SK-N-SH treated with all-trans-retinoic acid at 6 μM for 48 hours (cell line): ENCODE results near the gene COL21A1.
A peak's percentile ranks its signal among the peaks of the same experiment; 100 is the strongest.

ENCODE experiments used
- ATAC-seq: fragments of 200-7000 bp; cut with Tn5 transposase; 3 replicates; pipeline ENCODE4 v1.9.1; 2020; ENCODE audit warnings: mild to moderate bottlenecking, moderate library complexity
- BACH2 ChIP-seq: fragments of 250-450 bp; sonication (Bioruptor Pico); IDR thresholded peaks from 2 replicates; pipeline ENCODE4 v1.9.0; 2021; ENCODE audit warnings: mild to moderate bottlenecking, borderline replicate concordance
- CSDC2 ChIP-seq: fragments of 250-450 bp; sonication (Bioruptor Pico); IDR thresholded peaks from 2 replicates; pipeline ENCODE4 v1.5.0; 2020; ENCODE audit warnings: mild to moderate bottlenecking, moderate library complexity
- ESRRG ChIP-seq: fragments of 250-450 bp; sonication (Bioruptor Pico); IDR thresholded peaks from 2 replicates; pipeline ENCODE4 v1.6.1; 2021; ENCODE audit warnings: mild to moderate bottlenecking
- ISL1 ChIP-seq: fragments of 250-450 bp; sonication (Bioruptor Pico); IDR thresholded peaks from 2 replicates; pipeline ENCODE4 v2.1.2; 2022; ENCODE audit warnings: mild to moderate bottlenecking, moderate library complexity
- OSR1 ChIP-seq: fragments of 250-450 bp; sonication (Bioruptor Pico); IDR thresholded peaks from 2 replicates; pipeline ENCODE4 v1.8.0; 2022; ENCODE audit warnings: moderate library complexity, mild to moderate bottlenecking, inconsistent platforms
- PPARA ChIP-seq: fragments of 250-450 bp; sonication (Bioruptor Pico); IDR thresholded peaks from 2 replicates; pipeline ENCODE4 v1.5.0; 2020; ENCODE audit warnings: mild to moderate bottlenecking, borderline replicate concordance
- RARB ChIP-seq: fragments of 250-450 bp; sonication (Bioruptor Pico); IDR thresholded peaks from 2 replicates; pipeline ENCODE4 v1.8.0; 2021; ENCODE audit warnings: mild to moderate bottlenecking, moderate library complexity
- TOX ChIP-seq: fragments of 250-450 bp; sonication (Bioruptor Pico); IDR thresholded peaks from 2 replicates; pipeline ENCODE4 v1.8.0; 2021; ENCODE audit warnings: mild to moderate bottlenecking, moderate library complexity, borderline replicate concordance
- ZC3H10 ChIP-seq: fragments of 250-450 bp; sonication (Bioruptor Pico); IDR thresholded peaks from 2 replicates; pipeline ENCODE4 v1.5.1; 2021; ENCODE audit warnings: mild to moderate bottlenecking, moderate library complexity
- ZFP3 ChIP-seq: fragments of 250-450 bp; sonication (Bioruptor Pico); IDR thresholded peaks from 2 replicates; pipeline ENCODE4 v1.5.0; 2020; ENCODE audit warnings: mild to moderate bottlenecking, moderate library complexity
- ZFP30 ChIP-seq: fragments of 450-650 bp; formaldehyde crosslinking; IDR thresholded peaks from 2 replicates; pipeline ENCODE4 v1.5.0; 2022; ENCODE audit warnings: mild to moderate bottlenecking, moderate library complexity
- ZNF70 ChIP-seq: fragments of 450-650 bp; formaldehyde crosslinking; IDR thresholded peaks from 2 replicates; pipeline ENCODE4 v1.5.0; 2020; ENCODE audit warnings: mild to moderate bottlenecking, moderate library complexity
- ZNF8 ChIP-seq: fragments of 450-650 bp; formaldehyde crosslinking; IDR thresholded peaks from 2 replicates; pipeline ENCODE4 v1.5.0; 2020; ENCODE audit warnings: mild to moderate bottlenecking, moderate library complexity
- TF ChIP-seq, protein P1 (sequence below): fragments of 250-450 bp; sonication (Bioruptor Pico); IDR thresholded peaks from 2 replicates; pipeline ENCODE4 v1.8.0; 2021; ENCODE audit warnings: low read depth, mild to moderate bottlenecking, moderate library complexity, borderline replicate concordance
- TF ChIP-seq, protein P2 (sequence below): fragments of 250-450 bp; sonication (Bioruptor Pico); IDR thresholded peaks from 2 replicates; pipeline ENCODE4 v1.5.0; 2020; ENCODE audit warnings: mild to moderate bottlenecking, moderate library complexity
- TF ChIP-seq, protein P3 (sequence below): fragments of 250-450 bp; sonication (Bioruptor Pico); IDR thresholded peaks from 2 replicates; pipeline ENCODE4 v1.8.0; 2020; ENCODE audit warnings: mild to moderate bottlenecking, moderate library complexity, borderline replicate concordance
- TF ChIP-seq, protein P4 (sequence below): fragments of 250-450 bp; sonication (Bioruptor Pico); IDR thresholded peaks from 2 replicates; pipeline ENCODE4 v1.5.1; 2021; ENCODE audit warnings: mild to moderate bottlenecking, moderate library complexity

The COL21A1 gene

DNA sequence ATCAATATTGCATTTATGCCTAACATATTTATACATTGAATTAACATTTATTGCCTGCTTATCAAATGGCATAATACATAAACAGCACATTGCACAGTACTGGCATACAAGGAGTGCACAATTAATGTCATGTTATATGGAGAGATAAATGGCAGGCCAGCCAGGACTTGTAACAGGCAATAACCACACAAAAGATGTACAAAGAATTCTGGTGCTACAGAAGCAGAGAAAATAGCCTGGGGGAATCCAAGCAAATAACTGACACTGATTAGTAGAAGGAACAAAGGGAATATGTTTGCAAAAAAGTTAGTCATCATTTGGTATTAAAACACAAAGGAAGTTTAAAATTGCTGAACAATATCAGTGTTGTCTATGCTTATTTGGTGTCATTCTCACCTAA, 27.3 kb downstream of the COL21A1 start (continued):
- TF ChIP-seq, protein P1, sequence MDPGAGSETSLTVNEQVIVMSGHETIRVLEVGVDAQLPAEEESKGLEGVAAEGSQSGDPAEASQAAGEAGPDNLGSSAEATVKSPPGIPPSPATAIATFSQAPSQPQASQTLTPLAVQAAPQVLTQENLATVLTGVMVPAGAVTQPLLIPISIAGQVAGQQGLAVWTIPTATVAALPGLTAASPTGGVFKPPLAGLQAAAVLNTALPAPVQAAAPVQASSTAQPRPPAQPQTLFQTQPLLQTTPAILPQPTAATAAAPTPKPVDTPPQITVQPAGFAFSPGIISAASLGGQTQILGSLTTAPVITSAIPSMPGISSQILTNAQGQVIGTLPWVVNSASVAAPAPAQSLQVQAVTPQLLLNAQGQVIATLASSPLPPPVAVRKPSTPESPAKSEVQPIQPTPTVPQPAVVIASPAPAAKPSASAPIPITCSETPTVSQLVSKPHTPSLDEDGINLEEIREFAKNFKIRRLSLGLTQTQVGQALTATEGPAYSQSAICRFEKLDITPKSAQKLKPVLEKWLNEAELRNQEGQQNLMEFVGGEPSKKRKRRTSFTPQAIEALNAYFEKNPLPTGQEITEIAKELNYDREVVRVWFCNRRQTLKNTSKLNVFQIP (CRISPR knock-in tag), result no peak
- no peak for TF ChIP-seq RARB
- TF ChIP-seq, protein P2, sequence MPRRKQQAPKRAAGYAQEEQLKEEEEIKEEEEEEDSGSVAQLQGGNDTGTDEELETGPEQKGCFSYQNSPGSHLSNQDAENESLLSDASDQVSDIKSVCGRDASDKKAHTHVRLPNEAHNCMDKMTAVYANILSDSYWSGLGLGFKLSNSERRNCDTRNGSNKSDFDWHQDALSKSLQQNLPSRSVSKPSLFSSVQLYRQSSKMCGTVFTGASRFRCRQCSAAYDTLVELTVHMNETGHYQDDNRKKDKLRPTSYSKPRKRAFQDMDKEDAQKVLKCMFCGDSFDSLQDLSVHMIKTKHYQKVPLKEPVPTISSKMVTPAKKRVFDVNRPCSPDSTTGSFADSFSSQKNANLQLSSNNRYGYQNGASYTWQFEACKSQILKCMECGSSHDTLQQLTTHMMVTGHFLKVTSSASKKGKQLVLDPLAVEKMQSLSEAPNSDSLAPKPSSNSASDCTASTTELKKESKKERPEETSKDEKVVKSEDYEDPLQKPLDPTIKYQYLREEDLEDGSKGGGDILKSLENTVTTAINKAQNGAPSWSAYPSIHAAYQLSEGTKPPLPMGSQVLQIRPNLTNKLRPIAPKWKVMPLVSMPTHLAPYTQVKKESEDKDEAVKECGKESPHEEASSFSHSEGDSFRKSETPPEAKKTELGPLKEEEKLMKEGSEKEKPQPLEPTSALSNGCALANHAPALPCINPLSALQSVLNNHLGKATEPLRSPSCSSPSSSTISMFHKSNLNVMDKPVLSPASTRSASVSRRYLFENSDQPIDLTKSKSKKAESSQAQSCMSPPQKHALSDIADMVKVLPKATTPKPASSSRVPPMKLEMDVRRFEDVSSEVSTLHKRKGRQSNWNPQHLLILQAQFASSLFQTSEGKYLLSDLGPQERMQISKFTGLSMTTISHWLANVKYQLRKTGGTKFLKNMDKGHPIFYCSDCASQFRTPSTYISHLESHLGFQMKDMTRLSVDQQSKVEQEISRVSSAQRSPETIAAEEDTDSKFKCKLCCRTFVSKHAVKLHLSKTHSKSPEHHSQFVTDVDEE, result no peak
- TF ChIP-seq ESRRG (CRISPR knock-in tag), result no peak
- TF ChIP-seq, protein P3, sequence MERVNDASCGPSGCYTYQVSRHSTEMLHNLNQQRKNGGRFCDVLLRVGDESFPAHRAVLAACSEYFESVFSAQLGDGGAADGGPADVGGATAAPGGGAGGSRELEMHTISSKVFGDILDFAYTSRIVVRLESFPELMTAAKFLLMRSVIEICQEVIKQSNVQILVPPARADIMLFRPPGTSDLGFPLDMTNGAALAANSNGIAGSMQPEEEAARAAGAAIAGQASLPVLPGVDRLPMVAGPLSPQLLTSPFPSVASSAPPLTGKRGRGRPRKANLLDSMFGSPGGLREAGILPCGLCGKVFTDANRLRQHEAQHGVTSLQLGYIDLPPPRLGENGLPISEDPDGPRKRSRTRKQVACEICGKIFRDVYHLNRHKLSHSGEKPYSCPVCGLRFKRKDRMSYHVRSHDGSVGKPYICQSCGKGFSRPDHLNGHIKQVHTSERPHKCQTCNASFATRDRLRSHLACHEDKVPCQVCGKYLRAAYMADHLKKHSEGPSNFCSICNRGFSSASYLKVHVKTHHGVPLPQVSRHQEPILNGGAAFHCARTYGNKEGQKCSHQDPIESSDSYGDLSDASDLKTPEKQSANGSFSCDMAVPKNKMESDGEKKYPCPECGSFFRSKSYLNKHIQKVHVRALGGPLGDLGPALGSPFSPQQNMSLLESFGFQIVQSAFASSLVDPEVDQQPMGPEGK (CRISPR knock-in tag), result no peak

DNA sequence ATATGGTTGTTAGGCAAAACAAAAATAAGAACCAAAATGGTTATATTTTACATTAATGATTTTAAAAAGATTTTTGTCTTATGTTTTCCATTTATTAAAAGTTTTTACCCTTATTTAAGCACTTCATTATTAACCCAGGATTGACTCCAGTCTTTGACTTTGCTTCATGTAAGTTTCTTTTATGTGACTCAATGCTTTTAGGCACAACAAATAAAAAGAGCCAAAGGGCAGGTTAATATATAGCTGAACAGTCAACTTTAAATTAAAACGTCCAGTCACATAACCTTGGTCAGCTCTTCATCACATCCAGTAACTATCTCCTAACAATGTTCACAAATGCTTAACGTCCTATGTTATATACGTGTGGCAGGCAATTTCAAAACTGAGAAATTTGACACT, 32.7 kb downstream of the COL21A1 start:
- no peak for ATAC-seq
- no peak for TF ChIP-seq ISL1 (CRISPR knock-in tag)
- TF ChIP-seq ZFP3 (CRISPR knock-in tag), result no peak
- TF ChIP-seq TOX (CRISPR knock-in tag), result no peak
- no peak for TF ChIP-seq ZNF70 (CRISPR knock-in tag)
- TF ChIP-seq BACH2 (CRISPR knock-in tag), result no peak
- no peak for TF ChIP-seq RARB
- TF ChIP-seq, protein P2, result no peak

DNA sequence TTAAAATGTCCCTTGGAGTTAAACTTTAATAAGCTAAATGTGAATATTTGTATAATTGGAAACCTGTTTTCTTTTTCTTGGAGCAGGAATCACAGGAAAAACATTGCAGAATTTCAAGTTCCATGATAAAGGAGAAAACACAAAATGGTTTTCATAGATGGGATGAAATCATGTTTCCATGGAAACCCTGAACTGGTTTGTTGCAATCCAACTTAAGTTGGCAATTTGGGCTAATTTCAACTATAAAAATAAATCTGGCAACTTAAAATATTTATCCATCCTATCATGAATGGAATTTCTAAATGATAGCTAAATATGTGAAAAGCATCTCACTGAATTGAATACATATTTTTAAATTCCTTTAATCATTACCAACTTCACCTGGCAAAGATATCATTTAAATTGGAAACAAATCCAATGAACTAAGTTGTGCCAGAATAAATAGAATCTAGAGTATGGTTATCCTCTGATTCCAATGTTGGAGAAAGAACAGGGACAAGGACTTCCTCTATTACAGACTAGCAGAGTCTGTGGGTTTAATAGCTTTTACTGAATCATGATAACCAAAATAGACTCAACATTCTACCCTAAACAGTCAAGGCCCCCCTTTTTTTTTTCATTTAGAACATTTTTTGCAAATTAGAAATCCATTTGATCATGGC, 33.2 kb downstream of the COL21A1 start:
- ATAC-seq, result peak; percentile 61; the same call in 2 of the 3 replicates
- TF ChIP-seq RARB (no peak), ISL1 (CRISPR knock-in tag) (peak; percentile 70)

DNA sequence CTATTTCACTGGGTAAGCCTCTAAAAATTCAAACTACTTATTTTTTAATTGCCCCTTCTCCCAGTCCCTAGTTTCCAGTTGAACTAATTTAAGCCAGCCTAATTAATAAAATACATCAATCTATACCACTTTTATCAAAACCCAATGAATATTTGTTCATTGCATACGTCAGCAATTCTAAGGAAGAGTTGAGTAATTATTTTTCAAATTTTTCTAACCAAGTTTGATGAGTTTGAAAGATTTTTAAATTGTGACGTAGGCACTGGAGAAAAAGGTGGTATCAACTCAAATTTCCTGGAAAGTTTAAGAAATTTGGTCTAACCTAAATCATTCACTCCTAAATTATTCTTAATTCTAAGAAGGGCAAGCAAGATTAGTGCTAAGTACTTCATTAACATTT, 35.7 kb downstream of the COL21A1 start:
- ATAC-seq, result no peak
- TF ChIP-seq ESRRG (CRISPR knock-in tag) (no peak), ZNF8 (CRISPR knock-in tag) (no peak), RARB (no peak), ISL1 (CRISPR knock-in tag) (no peak), ZNF70 (CRISPR knock-in tag) (no peak), PPARA (CRISPR knock-in tag) (no peak), ZC3H10 (CRISPR knock-in tag) (no peak), CSDC2 (CRISPR knock-in tag) (no peak), OSR1 (CRISPR knock-in tag) (no peak), BACH2 (CRISPR knock-in tag) (no peak), ZFP30 (CRISPR knock-in tag) (no peak)
- TF ChIP-seq, protein P4, sequence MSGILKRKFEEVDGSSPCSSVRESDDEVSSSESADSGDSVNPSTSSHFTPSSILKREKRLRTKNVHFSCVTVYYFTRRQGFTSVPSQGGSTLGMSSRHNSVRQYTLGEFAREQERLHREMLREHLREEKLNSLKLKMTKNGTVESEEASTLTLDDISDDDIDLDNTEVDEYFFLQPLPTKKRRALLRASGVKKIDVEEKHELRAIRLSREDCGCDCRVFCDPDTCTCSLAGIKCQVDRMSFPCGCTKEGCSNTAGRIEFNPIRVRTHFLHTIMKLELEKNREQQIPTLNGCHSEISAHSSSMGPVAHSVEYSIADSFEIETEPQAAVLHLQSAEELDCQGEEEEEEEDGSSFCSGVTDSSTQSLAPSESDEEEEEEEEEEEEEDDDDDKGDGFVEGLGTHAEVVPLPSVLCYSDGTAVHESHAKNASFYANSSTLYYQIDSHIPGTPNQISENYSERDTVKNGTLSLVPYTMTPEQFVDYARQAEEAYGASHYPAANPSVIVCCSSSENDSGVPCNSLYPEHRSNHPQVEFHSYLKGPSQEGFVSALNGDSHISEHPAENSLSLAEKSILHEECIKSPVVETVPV (CRISPR knock-in tag), result no peak
- TF ChIP-seq, protein P1 (CRISPR knock-in tag), result no peak
- TF ChIP-seq, protein P3 (CRISPR knock-in tag), result no peak
